Bronchial epithelial cell (primary cell): Measurements from ENCODE around the gene KRTAP23-1. TPM values are rescaled to one million over a fixed set of nuclear protein-coding genes. Genes with fewer than 3 reads are reported as not detected.

Source experiments
- DNase-seq: peaks from one replicate; pipeline ENCODE4 v3.0.0-alpha.2; 2010; ENCODE audit warnings: low read depth
- FAIRE-seq: peaks from 2 replicates; lab custom pipeline; 2011; peaks lifted over from hg19 to GRCh38; lab: Jason Lieb, UNC
- H3K27me3 ChIP-seq: 2 replicates; pipeline ENCODE4 v1.5.1; 2011; ENCODE audit warnings: low read length; ENCODE audit not compliant: control insufficient read depth, insufficient read depth
- H3K36me3 ChIP-seq: 2 replicates; pipeline ENCODE4 v1.5.1; 2011; ENCODE audit warnings: low read length; ENCODE audit not compliant: control insufficient read depth, insufficient read depth
- H3K4me3 ChIP-seq: 2 replicates; pipeline ENCODE4 v1.5.1; 2011; ENCODE audit warnings: mild to moderate bottlenecking, low read depth, low read length, control low read depth
- total RNA-seq: library from RNA; depleted of rRNA; stranded (reverse); fragments of >200 nt; gene quantifications from 2 replicates; pipeline ENCODE4 v1.2.1, GENCODE V29; 2014
- TF ChIP-seq, protein P1 (sequence below): IDR thresholded peaks from 2 replicates; pipeline ENCODE4 v1.5.1; 2011; ENCODE audit warnings: mild to moderate bottlenecking, moderate library complexity, low read length, control low read depth, inconsistent platforms; ENCODE audit not compliant: insufficient read depth, severe bottlenecking

Gene KRTAP23-1, protein sequence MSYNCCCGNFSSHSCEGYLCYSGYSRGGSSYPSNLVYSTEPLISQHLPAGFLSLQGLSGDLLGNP
- not detected in 2 replicates for total RNA-seq

DNA sequence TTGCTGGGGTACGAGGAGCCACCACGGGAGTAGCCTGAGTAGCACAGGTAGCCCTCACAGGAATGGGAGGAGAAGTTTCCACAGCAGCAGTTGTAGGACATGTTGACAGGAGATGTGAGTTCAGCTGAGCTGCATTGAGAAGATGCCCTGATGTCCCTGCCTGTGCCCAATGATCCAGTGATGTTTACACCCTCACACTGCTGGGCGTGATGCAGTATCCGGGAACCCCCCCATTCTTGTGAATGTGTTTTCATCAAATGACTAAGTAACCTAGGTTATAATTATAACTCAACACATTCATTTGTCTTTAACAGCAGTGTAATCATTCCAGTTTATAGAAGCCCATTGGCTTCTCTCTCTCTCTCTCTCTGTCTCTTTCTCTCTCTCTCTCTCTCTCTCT is at the start of gene KRTAP23-1:
Gene KRTAP23-1 (minus strand): TSS at position 101 of the 400 bp plus-strand sequence. CDS start 0 bp downstream, at position 101.
- TF ChIP-seq, protein P1, sequence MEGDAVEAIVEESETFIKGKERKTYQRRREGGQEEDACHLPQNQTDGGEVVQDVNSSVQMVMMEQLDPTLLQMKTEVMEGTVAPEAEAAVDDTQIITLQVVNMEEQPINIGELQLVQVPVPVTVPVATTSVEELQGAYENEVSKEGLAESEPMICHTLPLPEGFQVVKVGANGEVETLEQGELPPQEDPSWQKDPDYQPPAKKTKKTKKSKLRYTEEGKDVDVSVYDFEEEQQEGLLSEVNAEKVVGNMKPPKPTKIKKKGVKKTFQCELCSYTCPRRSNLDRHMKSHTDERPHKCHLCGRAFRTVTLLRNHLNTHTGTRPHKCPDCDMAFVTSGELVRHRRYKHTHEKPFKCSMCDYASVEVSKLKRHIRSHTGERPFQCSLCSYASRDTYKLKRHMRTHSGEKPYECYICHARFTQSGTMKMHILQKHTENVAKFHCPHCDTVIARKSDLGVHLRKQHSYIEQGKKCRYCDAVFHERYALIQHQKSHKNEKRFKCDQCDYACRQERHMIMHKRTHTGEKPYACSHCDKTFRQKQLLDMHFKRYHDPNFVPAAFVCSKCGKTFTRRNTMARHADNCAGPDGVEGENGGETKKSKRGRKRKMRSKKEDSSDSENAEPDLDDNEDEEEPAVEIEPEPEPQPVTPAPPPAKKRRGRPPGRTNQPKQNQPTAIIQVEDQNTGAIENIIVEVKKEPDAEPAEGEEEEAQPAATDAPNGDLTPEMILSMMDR: no peak
- no peaks in the 10 kb centered on the region for H3K36me3 ChIP-seq
- H3K27me3 ChIP-seq: no peaks in the 10 kb centered on the region
- H3K4me3 ChIP-seq: no peak within 1 kb of the TSS
- DNase-seq (no peak), FAIRE-seq (no peak)

DNA sequence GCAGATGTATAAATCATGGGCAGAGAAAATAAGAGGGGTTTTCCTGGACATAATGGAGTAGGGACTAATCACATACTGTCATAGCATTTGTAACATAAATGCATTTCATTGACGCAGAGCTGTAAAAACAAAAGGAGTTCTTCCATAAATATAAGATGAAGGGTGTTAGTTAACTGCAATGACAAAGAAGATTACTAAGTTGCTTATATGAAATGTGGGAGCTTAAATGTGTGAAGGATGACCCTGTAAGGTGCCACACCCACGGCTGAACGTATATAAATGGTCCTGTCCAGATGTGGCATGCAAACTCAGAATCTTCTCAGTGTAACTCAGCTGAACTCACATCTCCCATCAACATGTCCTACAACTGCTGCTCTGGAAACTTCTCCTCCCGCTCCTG is 47.3 kb upstream of the KRTAP23-1 start, which contains the start of gene KRTAP13-1:
Gene KRTAP13-1 (plus strand): TSS at position 301 of the 400 bp plus-strand sequence. CDS start 56 bp downstream, at position 357.
- H3K36me3 ChIP-seq: no peaks in the 10 kb centered on the region
- no peak within 1 kb of the TSS for H3K4me3 ChIP-seq
- DNase-seq (no peak), FAIRE-seq (no peak)
- no peaks in the 10 kb centered on the region for H3K27me3 ChIP-seq
- TF ChIP-seq, protein P1: no peak

DNA sequence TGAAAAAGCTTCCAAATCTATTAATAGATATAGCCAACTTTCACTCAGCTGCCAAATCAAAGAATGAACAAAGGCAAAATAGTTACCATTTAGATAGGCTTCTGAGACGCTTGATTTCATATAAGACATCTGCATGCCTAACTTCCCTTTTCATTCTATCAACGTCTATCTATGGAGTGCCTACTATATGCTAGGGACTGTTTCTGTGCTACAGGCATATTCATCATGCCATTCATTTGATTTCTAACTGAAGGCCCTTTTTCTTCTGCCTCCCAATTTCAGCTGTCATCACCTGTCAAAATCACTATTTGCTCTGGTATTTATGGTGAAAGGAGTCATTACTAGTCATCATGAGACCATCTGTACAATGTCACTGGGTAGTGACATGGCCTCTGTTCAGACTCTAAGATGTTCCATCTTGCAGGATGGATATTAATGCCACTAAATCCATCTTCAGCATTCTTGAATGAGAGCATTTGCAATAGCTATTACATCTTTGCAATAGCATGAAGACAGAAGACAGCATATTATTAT is 43.2 kb upstream of the KRTAP23-1 start:
- DNase-seq (no peak), FAIRE-seq (no peak)
- H3K36me3 ChIP-seq: no peaks in the 10 kb centered on the region
- no peak overlapping the region for H3K4me3 ChIP-seq
- H3K27me3 ChIP-seq: no peaks in the 10 kb centered on the region
- TF ChIP-seq, protein P1: no peak

DNA sequence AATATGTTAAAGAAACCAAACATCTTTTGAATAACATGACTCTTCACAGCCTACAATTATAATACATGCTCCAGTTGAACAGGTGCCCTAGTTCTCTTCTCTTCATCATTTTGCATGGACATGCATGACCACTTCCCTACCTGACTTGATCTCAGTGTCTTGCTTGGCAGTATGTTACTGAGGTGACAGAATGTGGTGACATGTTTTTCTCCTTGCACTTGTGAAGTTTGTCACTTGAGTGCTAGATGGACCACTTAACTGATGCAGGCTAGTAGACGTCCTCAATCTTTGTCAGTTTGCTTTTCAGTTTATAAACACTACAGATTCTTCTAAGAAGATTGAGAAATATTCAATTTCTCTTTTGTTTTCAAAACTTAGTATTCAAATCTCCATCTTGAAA is 33.8 kb upstream of the KRTAP23-1 start:
- TF ChIP-seq, protein P1: no peak
- DNase-seq: no peak
- Histone ChIP-seq H3K4me3 (no peak overlapping the region), H3K27me3 (no peaks in the 10 kb centered on the region), H3K36me3 (no peaks in the 10 kb centered on the region)
- no peak for FAIRE-seq

DNA sequence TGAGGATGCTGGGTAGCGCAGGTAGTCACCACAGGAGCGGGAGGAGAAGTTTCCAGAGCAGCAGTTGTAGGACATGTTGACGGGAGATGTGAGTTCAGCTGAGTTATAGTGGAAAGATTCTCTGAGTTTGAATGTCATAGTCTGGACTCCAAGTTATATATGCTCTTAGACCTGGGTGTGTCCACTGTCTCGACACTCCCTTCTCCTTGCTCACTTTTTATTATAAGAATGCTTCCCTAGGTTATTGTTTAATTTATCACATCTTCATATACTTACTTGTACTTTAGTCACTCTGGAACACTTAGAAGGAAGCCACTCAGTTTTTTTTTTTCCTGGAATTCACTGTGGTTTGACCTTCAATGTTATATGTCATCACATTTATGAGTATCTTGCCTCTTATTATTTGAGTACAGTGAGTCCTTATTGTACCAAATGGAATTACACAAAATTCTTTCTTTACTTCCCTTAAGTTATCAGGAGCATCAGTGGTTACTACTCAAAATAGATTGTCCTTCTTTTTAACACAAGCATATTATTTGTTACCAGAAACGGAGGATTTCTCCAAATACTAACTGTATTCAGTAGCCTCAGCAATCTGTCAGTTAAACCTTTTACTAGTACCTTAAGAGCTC is 23.8 kb upstream of the KRTAP23-1 start, which contains the start of gene KRTAP13-2:
Gene KRTAP13-2 (minus strand): TSS at position 133 of the 632 bp plus-strand sequence. CDS start 58 bp downstream, at position 75.
- DNase-seq: no peak
- Histone ChIP-seq H3K4me3 (no peak within 1 kb of the TSS), H3K36me3 (no peaks in the 10 kb centered on the region), H3K27me3 (no peaks in the 10 kb centered on the region)
- TF ChIP-seq, protein P1: no peak
- peak; percentile 55 for FAIRE-seq

DNA sequence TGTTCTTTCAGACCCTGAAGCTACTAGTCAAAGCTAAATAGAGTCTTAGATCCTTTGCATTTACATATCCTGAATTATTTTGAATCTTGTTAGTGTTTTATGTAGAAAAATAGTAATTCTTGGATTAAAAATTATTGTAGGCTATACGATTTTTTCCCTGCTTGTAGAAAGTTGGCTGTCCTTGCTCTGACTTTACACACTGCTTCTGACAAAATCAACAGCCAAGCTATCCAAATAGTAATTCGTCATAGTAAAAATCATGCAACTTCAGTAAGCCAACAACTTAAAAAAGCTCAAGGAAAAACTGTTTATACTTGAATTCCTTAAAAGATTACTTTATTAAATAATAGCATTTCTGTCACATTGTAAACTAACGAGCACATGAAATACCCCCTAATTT is 7.5 kb upstream of the KRTAP23-1 start:
- Histone ChIP-seq H3K36me3 (no peaks in the 10 kb centered on the region), H3K4me3 (no peak overlapping the region), H3K27me3 (no peaks in the 10 kb centered on the region)
- TF ChIP-seq, protein P1: no peak
- FAIRE-seq (no peak), DNase-seq (no peak)
